GM12878 (cell line): ENCODE results near the gene KIFBP. TPM values are rescaled to one million over a fixed set of nuclear protein-coding genes. Genes with fewer than 3 reads are reported as not detected.

ENCODE experiments used
- ATF7 ChIP-seq: fragments of 450-650 bp; IDR thresholded peaks from 2 replicates; pipeline ENCODE4 v1.6.1; 2016; ENCODE audit warnings: low read depth, mild to moderate bottlenecking
- FOXK2 ChIP-seq: fragments of 450-650 bp; IDR thresholded peaks from 2 replicates; pipeline ENCODE4 v1.6.1; 2017; ENCODE audit warnings: mild to moderate bottlenecking, moderate library complexity
- KDM1A ChIP-seq: fragments of 200-600 bp; sonication (generic); IDR thresholded peaks from 2 replicates; pipeline ENCODE4 v1.6.1; 2016; ENCODE audit warnings: borderline replicate concordance
- MAX ChIP-seq: IDR thresholded peaks from 2 replicates; pipeline ENCODE4 v1.6.1; 2012; ENCODE audit warnings: low read depth, low read length, improper control_type of control experiment
- NKRF ChIP-seq: fragments of 450-650 bp; conservative IDR thresholded peaks from 2 replicates; pipeline ENCODE4 v1.6.1; 2017; ENCODE audit warnings: mild to moderate bottlenecking, moderate library complexity
- NR2C1 ChIP-seq: fragments of 450-650 bp; IDR thresholded peaks from 2 replicates; pipeline ENCODE4 v1.6.1; 2017; ENCODE audit warnings: antibody characterized with exemption, mild to moderate bottlenecking, moderate library complexity
- PBX3 ChIP-seq: IDR thresholded peaks from 2 replicates; pipeline ENCODE4 v1.6.1; 2011; ENCODE audit warnings: mild to moderate bottlenecking, low read depth, low read length, moderate library complexity; ENCODE audit not compliant: insufficient replicate concordance
- POLR2A ChIP-seq: IDR thresholded peaks from 2 replicates; pipeline ENCODE4 v1.6.1; 2011; ENCODE audit warnings: low read depth, mild to moderate bottlenecking, low read length
- RB1 ChIP-seq: fragments of 450-650 bp; formaldehyde crosslinking; IDR thresholded peaks from 2 replicates; pipeline ENCODE4 v1.6.1; 2017; ENCODE audit warnings: mild to moderate bottlenecking, borderline replicate concordance
- RELB ChIP-seq: fragments of 450-650 bp; IDR thresholded peaks from 2 replicates; pipeline ENCODE4 v1.6.1; 2017; ENCODE audit warnings: low read depth, mild to moderate bottlenecking, moderate library complexity
- RUNX3 ChIP-seq: IDR thresholded peaks from 2 replicates; pipeline ENCODE4 v1.6.1; 2012; ENCODE audit warnings: low read length, inconsistent platforms
- SIN3A ChIP-seq: IDR thresholded peaks from 2 replicates; pipeline ENCODE4 v1.6.1; 2012; ENCODE audit warnings: low read depth, low read length, improper control_type of control experiment
- SPI1 ChIP-seq: IDR thresholded peaks from 2 replicates; pipeline ENCODE4 v1.6.1; 2011; ENCODE audit warnings: low read depth, mild to moderate bottlenecking, low read length, moderate library complexity, borderline replicate concordance; ENCODE audit not compliant: insufficient read depth
- USF1 ChIP-seq: IDR thresholded peaks from 2 replicates; pipeline ENCODE4 v1.6.1; 2011; ENCODE audit warnings: borderline replicate concordance, low read depth, mild to moderate bottlenecking, moderate library complexity, mixed read lengths, low read length; ENCODE audit not compliant: insufficient read depth; ENCODE audit errors: extremely low read length
- USF2 ChIP-seq: IDR thresholded peaks from 2 replicates; pipeline ENCODE4 v1.6.1; 2011; ENCODE audit warnings: low read depth, low read length, improper control_type of control experiment, borderline replicate concordance
- YBX1 ChIP-seq: fragments of 450-650 bp; IDR thresholded peaks from 2 replicates; pipeline ENCODE4 v1.6.1; 2016; ENCODE audit warnings: antibody characterized with exemption
- ZBTB4 ChIP-seq: fragments of 450-650 bp; formaldehyde crosslinking; IDR thresholded peaks from 2 replicates; pipeline ENCODE4 v1.4.0; 2022; ENCODE audit warnings: mild to moderate bottlenecking, moderate library complexity
- ZNF217 ChIP-seq: fragments of 450-650 bp; IDR thresholded peaks from 2 replicates; pipeline ENCODE4 v1.6.1; 2017; ENCODE audit warnings: antibody characterized with exemption, mild to moderate bottlenecking
- ZNF274 ChIP-seq: IDR thresholded peaks from one replicate; pipeline ENCODE4 v1.8.0; 2011; ENCODE audit not compliant: insufficient read length, insufficient read depth
- polyA plus RNA-seq, 11 experiments: library from polyadenylated mRNA; depleted of rRNA in 4 of 11; unstranded in 6 of 11; stranded (reverse) in 5 of 11; fragments of >200 nt; fragmentation: Nextera tagmentation in 4 of 11; fragmentation: Illumina TruSeq in 1 of 11; extraction: Ambion mirVana in 4 of 11; extraction: Trizol in 1 of 11; gene quantifications; 1 replicate in 1 of 11; 2 replicates in 10 of 11; pipeline versions ENCODE4 v1.2.1 to v1.2.3, GENCODE V29; 2011 to 2016; ENCODE audit warnings: inconsistent platforms in 2 of 11, missing spikeins in 2 of 11, low read depth in 1 of 11
- total RNA-seq, 4 experiments: library from RNA; depleted of rRNA in 3 of 4; stranded (reverse); fragments of >200 nt in 3 of 4; fragmentation: Illumina TruSeq in 1 of 4; extraction: Trizol in 1 of 4; gene quantifications; 2 replicates each; pipeline versions ENCODE4 v1.2.1 to v1.2.3, GENCODE V29; 2013 to 2021

KIFBP gene
- total and polyA plus RNA-seq, 10 of the 15 experiments (the other 5 are each of a cell fraction or from before 2014, with no cell fraction given): 8.6 to 29.5 (median 18.7) TPM

- no peak for TF ChIP-seq PBX3
- no peak for TF ChIP-seq USF2
- TF ChIP-seq RELB: peak; percentile 68; the same call in 1 of the 2 replicates
- no peak; the same call in 1 of the 2 replicates for TF ChIP-seq ZNF217
- TF ChIP-seq ATF7: peak; percentile 89
- no peak for TF ChIP-seq NR2C1
- no peak for TF ChIP-seq USF1
- no peak for TF ChIP-seq SIN3A
- TF ChIP-seq FOXK2: no peak
- TF ChIP-seq RB1: 0 out of 2 replicates have a peak, but pooled peaks have one; percentile 10
- no peak for TF ChIP-seq MAX
- TF ChIP-seq YBX1: no peak
- no peak for TF ChIP-seq KDM1A
- TF ChIP-seq POLR2A: peak; percentile 52; the same call in 1 of the 2 replicates
- peak; percentile 25; the same call in 1 of the 2 replicates for TF ChIP-seq SPI1
- TF ChIP-seq NKRF: no peak
- TF ChIP-seq ZNF274: no peak
- TF ChIP-seq RUNX3: peak; percentile 94
- no peak for TF ChIP-seq ZBTB4
These were observed 57.1 kb downstream of the KIFBP start (continued) for GRCh38 chr10:69045441-69046300.
